ENCODE measurements around the gene SLC39A10.

SLC39A10 gene

GRCh38 chr2:195741191-195741590 lies 84.2 kb downstream of the SLC39A10 start:
- H3K27ac Mint-ChIP-seq = no peak overlapping the region
- H3K27me3 Mint-ChIP-seq = no peaks in the 10 kb centered on the region
- H3K9me3 Mint-ChIP-seq = no peaks in the 10 kb centered on the region
- peaks cover 60% of the 10 kb centered on the region for H3K36me3 Mint-ChIP-seq (ENCODE audit: low read depth)
- no peak overlapping the region for H3K4me3 Mint-ChIP-seq
- no peaks in the 10 kb centered on the region for H3K4me1 Mint-ChIP-seq (ENCODE audit: low read depth)

GRCh38 chr2:195756218-195756942 lies 99.4 kb downstream of the SLC39A10 start:
- Mint-ChIP-seq H3K4me3 (no peak overlapping the region), H3K27me3 (no peaks in the 10 kb centered on the region), H3K27ac (no peak overlapping the region), H3K9me3 (peaks cover 6% of the 10 kb centered on the region), H3K36me3 (ENCODE audit: low read depth) (peaks cover 8% of the 10 kb centered on the region), H3K4me1 (ENCODE audit: low read depth) (no peaks in the 10 kb centered on the region)

GRCh38 chr2:195758846-195759245 lies 101.8 kb downstream of the SLC39A10 start:
- H3K4me1 Mint-ChIP-seq (ENCODE audit: low read depth) = no peaks in the 10 kb centered on the region

DNA sequence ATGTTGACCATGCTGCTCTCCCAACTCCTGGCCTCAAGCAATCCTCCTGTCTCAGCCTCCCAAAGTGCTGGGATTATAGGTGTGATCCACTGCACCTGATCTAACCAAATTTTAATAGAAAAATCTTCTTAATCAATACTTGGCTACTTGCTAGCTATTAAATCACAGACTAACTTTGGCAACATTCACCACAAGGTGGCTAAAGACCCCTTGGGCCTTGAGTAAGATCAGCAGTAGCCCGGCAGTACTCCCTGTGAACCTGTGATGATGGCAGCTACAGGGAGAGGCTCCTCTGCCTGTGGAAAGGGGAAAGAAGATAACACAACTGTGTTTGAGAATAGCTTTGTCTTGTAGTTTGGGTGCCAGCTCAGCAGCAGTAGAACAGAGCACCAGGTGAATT lies 102.9 kb downstream of the SLC39A10 start:
- Mint-ChIP-seq H3K36me3 (ENCODE audit: low read depth) (no peaks in the 10 kb centered on the region), H3K27me3 (no peaks in the 10 kb centered on the region), H3K27ac (no peak overlapping the region), H3K4me1 (ENCODE audit: low read depth) (no peaks in the 10 kb centered on the region), H3K9me3 (peaks cover 26% of the 10 kb centered on the region), H3K4me3 (no peak overlapping the region)

More at GRCh38 chr2:195758846-195759245, 101.8 kb downstream of the SLC39A10 start:
- no peak overlapping the region for H3K4me3 Mint-ChIP-seq
- H3K36me3 Mint-ChIP-seq (ENCODE audit: low read depth) = peaks cover 4% of the 10 kb centered on the region
- peaks cover 26% of the 10 kb centered on the region for H3K9me3 Mint-ChIP-seq
- H3K27ac Mint-ChIP-seq = no peak overlapping the region
- H3K27me3 Mint-ChIP-seq = no peaks in the 10 kb centered on the region

GRCh38 chr2:195763866-195764265 lies 106.8 kb downstream of the SLC39A10 start:
- Mint-ChIP-seq H3K4me3 (no peak overlapping the region), H3K36me3 (ENCODE audit: low read depth) (no peaks in the 10 kb centered on the region), H3K27ac (no peak overlapping the region), H3K27me3 (no peaks in the 10 kb centered on the region), H3K9me3 (peaks cover 30% of the 10 kb centered on the region), H3K4me1 (ENCODE audit: low read depth) (no peaks in the 10 kb centered on the region)

- Mint-ChIP-seq H3K27me3 (no peaks in the 10 kb centered on the region), H3K4me3 (no peak overlapping the region), H3K36me3 (ENCODE audit: low read depth) (no peaks in the 10 kb centered on the region), H3K4me1 (ENCODE audit: low read depth) (no peaks in the 10 kb centered on the region), H3K27ac (no peak overlapping the region), H3K9me3 (peaks cover 22% of the 10 kb centered on the region)
These were observed 109.7 kb downstream of the SLC39A10 start for GRCh38 chr2:195766691-195767090.

DNA sequence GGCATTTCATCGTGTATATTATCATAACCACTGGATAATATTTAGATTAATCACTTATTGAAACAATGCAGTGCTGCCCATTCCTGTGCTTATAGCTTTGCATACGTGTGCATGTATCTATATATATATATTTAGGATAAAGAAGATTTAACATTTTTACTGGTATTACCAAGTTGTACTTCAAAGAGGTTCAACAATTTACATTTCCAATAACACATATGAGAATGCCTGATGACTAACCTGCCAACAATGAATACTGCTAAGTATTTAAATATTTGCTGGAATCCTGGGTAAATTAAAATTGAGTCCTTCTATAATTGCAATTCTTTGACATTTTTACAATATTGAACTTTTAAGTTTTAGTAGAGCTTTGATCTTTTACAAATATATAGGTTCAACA lies 111.4 kb downstream of the SLC39A10 start:
- Mint-ChIP-seq H3K4me3 (no peak overlapping the region), H3K27ac (no peak overlapping the region), H3K27me3 (no peaks in the 10 kb centered on the region), H3K36me3 (ENCODE audit: low read depth) (no peaks in the 10 kb centered on the region), H3K4me1 (ENCODE audit: low read depth) (no peaks in the 10 kb centered on the region), H3K9me3 (peaks cover 8% of the 10 kb centered on the region)

GRCh38 chr2:195769975-195770374 lies 112.9 kb downstream of the SLC39A10 start:
- H3K4me3 Mint-ChIP-seq = no peak overlapping the region
- H3K27me3 Mint-ChIP-seq = no peaks in the 10 kb centered on the region
- H3K36me3 Mint-ChIP-seq (ENCODE audit: low read depth) = no peaks in the 10 kb centered on the region
- no peak overlapping the region for H3K27ac Mint-ChIP-seq
- peaks cover 4% of the 10 kb centered on the region for H3K9me3 Mint-ChIP-seq
- H3K4me1 Mint-ChIP-seq (ENCODE audit: low read depth) = no peaks in the 10 kb centered on the region

GRCh38 chr2:195779491-195779890 lies 122.5 kb downstream of the SLC39A10 start:
- Mint-ChIP-seq H3K9me3 (no peaks in the 10 kb centered on the region), H3K4me3 (no peak overlapping the region), H3K27me3 (no peaks in the 10 kb centered on the region), H3K27ac (no peak overlapping the region), H3K36me3 (ENCODE audit: low read depth) (no peaks in the 10 kb centered on the region), H3K4me1 (ENCODE audit: low read depth) (no peaks in the 10 kb centered on the region)

DNA sequence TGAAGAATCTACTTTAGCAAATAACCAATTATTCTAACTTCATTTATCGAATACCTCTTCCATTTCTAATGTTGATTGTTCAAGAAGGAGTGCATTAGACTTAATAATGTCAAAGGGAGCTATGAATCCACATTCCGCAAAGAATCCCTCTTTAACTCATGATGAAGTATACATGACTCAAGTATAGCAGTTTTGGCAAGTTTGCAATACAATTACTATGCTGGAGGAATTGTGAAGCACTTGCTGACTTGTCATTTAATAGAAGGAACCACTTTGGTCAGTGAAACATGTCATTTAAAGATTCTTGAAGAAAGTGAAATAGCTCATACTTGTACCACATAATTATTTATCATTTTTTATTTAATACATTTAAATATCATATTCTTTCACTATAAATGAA lies 125.1 kb downstream of the SLC39A10 start:
- no peak overlapping the region for H3K27ac Mint-ChIP-seq
- H3K27me3 Mint-ChIP-seq = no peaks in the 10 kb centered on the region
- no peaks in the 10 kb centered on the region for H3K9me3 Mint-ChIP-seq
- H3K4me3 Mint-ChIP-seq = no peak overlapping the region
- no peaks in the 10 kb centered on the region for H3K4me1 Mint-ChIP-seq (ENCODE audit: low read depth)
- H3K36me3 Mint-ChIP-seq (ENCODE audit: low read depth) = no peaks in the 10 kb centered on the region

Measured in stimulated activated naive CD8-positive, alpha-beta T cell treated with anti-CD3 and anti-CD28 coated beads, Interleukin-15, Interleukin-2, amounts not matched to agents 100 ng/mL and 50 ng/mL, for 24 hours (primary cell).